ENCODE measurements around the gene MICALL1.

DNA sequence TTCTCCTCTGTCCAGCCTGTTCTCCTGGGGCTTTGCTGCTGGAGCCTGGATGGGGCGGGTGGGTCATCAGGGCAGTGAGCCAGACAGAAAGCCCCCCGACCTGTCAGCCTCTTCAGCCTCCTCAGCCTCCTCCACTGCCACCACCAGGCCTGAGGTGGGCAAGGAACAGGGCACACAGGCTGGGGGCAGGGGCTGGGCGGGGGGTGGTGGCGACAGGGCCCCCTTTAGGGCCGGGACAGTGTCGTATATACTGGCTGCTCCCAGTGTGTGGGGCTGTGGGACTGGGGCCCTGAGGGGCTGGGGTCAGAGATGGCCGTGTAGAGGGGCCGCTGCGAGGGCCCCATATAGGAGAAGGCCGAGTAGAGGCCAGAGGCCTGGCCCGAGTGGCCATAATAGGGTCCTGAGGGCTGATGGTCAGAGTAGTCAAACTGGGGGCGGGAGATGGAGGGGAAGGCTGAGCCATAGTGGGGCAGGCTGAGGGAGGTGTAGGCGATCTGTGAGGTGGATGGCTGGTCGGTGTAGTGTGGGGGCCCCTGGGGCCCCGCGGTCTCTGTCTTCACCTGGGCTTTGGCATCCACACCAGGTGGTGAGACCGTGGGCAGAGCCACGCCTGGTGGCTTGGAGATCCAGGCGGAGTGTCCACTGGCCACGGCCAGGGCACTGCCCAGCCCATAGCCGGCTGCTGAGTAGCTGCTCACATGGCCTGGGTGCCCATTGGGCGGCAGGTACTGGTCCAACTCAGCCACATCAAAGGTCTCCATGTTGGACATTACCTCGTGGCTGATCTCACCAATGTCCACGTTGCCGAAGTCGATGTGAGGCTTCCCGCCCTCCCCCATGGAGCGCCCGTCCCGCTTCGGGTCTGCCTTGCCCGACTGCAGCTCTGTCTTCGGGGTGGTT lies 67.4 kb downstream of the MICALL1 start:
- TF ChIP-seq SUZ12 (IDR thresholded peaks at IDR 0.05) (no peak), NFRKB (IDR thresholded peaks at IDR 0.05) (no peak), ELF4 (IDR thresholded peaks at IDR 0.05) (no peak), CTBP1 (IDR thresholded peaks at IDR 0.05; ENCODE audit: borderline replicate concordance) (no peak), SP1 (IDR thresholded peaks at IDR 0.05) (no peak), LEF1 (IDR thresholded peaks at IDR 0.05; ENCODE audit: borderline replicate concordance) (no peak), BHLHE40 (IDR thresholded peaks at IDR 0.05; ENCODE audit: borderline replicate concordance) (no peak), ZNF384 (IDR thresholded peaks at IDR 0.05) (no peak), FOXK2 (IDR thresholded peaks at IDR 0.05) (no peak), TARDBP (IDR thresholded peaks at IDR 0.05) (no peak), FOXM1 (IDR thresholded peaks at IDR 0.05; ENCODE audit: borderline replicate concordance) (no peak), ARNT (IDR thresholded peaks at IDR 0.05) (no peak)
- TF ChIP-seq, protein P1, sequence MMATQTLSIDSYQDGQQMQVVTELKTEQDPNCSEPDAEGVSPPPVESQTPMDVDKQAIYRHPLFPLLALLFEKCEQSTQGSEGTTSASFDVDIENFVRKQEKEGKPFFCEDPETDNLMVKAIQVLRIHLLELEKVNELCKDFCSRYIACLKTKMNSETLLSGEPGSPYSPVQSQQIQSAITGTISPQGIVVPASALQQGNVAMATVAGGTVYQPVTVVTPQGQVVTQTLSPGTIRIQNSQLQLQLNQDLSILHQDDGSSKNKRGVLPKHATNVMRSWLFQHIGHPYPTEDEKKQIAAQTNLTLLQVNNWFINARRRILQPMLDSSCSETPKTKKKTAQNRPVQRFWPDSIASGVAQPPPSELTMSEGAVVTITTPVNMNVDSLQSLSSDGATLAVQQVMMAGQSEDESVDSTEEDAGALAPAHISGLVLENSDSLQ (IDR thresholded peaks at IDR 0.05) = no peak

All from HEK293T (cell line).